ENCODE data around the gene PCDHAC1.

PCDHAC1 gene

DNA sequence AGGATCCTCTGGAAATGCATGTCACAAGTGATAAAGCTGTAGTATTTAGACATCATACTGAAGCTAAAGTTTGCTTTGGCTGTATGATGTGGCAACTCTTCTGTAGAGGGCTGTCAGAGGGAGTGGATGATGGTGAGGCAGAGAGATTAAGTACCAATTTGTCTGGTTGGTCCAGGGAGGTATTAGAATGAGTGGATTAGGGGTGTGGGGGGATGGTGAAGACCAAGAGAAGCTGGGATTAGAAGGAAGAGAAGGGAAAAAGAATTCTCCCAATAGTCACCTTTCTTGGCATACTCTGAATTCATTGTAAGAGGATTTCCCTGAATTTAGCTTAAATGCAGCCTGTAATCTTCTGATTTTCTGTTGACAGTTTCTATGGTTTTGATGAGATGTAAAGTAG is 43.8 kb downstream of the PCDHAC1 start:
- Histone ChIP-seq H3K4me1 (ENCODE audit: low read length) (no peaks in the 10 kb centered on the region), H3K9ac (ENCODE audit: low read length) (no peak overlapping the region), H3K27me3 (ENCODE audit: low read depth, low read length) (no peaks in the 10 kb centered on the region), H4K20me1 (ENCODE audit: insufficient read depth, low read length) (no peaks in the 10 kb centered on the region), H3K79me2 (ENCODE audit: low read length) (no peaks in the 10 kb centered on the region), H3K27ac (ENCODE audit: low read length) (no peak overlapping the region), H3K4me2 (ENCODE audit: low read length) (no peak overlapping the region), H3K36me3 (replicated peaks; ENCODE audit: low read depth, low read length) (no peaks in the 10 kb centered on the region), H2AFZ (ENCODE audit: low read depth, low read length) (no peak overlapping the region), H3K9me3 (ENCODE audit: insufficient read depth, low read length) (no peaks in the 10 kb centered on the region), H3K4me3 (ENCODE audit: low read length) (no peak overlapping the region)
- TF ChIP-seq, protein P1, sequence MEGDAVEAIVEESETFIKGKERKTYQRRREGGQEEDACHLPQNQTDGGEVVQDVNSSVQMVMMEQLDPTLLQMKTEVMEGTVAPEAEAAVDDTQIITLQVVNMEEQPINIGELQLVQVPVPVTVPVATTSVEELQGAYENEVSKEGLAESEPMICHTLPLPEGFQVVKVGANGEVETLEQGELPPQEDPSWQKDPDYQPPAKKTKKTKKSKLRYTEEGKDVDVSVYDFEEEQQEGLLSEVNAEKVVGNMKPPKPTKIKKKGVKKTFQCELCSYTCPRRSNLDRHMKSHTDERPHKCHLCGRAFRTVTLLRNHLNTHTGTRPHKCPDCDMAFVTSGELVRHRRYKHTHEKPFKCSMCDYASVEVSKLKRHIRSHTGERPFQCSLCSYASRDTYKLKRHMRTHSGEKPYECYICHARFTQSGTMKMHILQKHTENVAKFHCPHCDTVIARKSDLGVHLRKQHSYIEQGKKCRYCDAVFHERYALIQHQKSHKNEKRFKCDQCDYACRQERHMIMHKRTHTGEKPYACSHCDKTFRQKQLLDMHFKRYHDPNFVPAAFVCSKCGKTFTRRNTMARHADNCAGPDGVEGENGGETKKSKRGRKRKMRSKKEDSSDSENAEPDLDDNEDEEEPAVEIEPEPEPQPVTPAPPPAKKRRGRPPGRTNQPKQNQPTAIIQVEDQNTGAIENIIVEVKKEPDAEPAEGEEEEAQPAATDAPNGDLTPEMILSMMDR (IDR thresholded peaks at IDR 0.05; ENCODE audit: low read depth, low read length), result no peak
- no peak for TF ChIP-seq EZH2phosphoT487 (IDR thresholded peaks at IDR 0.05; ENCODE audit: low read depth)

DNA sequence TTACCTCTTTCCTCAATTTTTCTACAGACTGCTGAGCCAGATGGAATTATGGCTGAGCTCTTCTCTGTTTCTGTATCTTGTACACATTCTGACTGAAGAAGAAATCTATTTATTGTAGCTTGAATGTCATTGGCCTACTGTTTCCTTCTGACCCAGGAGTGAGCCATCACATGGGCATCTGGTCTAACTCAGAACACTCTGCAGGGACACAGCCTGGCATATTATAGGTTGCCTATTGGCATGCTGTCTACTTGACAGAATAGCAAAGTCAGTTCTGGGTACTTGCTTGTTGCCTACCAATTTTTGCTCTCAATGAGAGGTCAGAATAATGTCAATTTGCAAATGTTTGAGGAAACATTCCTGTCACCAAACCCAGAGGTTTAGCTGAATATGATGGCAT is 47.5 kb downstream of the PCDHAC1 start:
- H3K4me1 ChIP-seq (ENCODE audit: low read length), result no peaks in the 10 kb centered on the region
- H3K36me3 ChIP-seq (replicated peaks; ENCODE audit: low read depth, low read length), result no peaks in the 10 kb centered on the region
- H3K9ac ChIP-seq (ENCODE audit: low read length), result no peak overlapping the region
- H4K20me1 ChIP-seq (ENCODE audit: insufficient read depth, low read length), result no peaks in the 10 kb centered on the region
- no peak overlapping the region for H3K27ac ChIP-seq (ENCODE audit: low read length)
- H3K4me3 ChIP-seq (ENCODE audit: low read length), result no peak overlapping the region
- no peaks in the 10 kb centered on the region for H3K27me3 ChIP-seq (ENCODE audit: low read depth, low read length)
- H3K79me2 ChIP-seq (ENCODE audit: low read length), result no peaks in the 10 kb centered on the region
- no peak overlapping the region for H3K4me2 ChIP-seq (ENCODE audit: low read length)
- no peak for TF ChIP-seq EZH2phosphoT487 (IDR thresholded peaks at IDR 0.05; ENCODE audit: low read depth)
- TF ChIP-seq, protein P1 (IDR thresholded peaks at IDR 0.05; ENCODE audit: low read depth, low read length), result no peak
- H2AFZ ChIP-seq (ENCODE audit: low read depth, low read length), result no peak overlapping the region
- no peaks in the 10 kb centered on the region for H3K9me3 ChIP-seq (ENCODE audit: insufficient read depth, low read length)

DNA sequence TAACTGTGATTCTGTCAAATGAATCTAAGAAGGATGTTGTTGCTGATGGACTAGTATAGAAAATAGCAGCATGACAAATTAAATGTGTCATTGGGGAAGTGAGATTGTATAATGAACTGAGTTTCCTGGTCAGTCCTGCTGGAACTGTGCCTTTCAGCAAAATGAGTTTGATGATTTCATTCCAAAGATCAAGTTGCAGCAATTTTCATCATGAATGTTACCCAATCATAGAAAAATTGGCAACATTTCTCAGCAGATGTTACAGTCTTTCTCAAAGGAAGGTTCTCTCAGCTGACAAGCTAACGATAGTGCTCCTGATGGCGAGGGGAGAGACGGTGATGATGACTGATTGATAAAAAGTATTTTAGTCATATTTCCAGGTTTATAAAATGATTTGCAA is 50.9 kb downstream of the PCDHAC1 start:
- Histone ChIP-seq H3K9me3 (ENCODE audit: insufficient read depth, low read length) (no peaks in the 10 kb centered on the region), H3K36me3 (replicated peaks; ENCODE audit: low read depth, low read length) (no peaks in the 10 kb centered on the region), H3K27me3 (ENCODE audit: low read depth, low read length) (no peaks in the 10 kb centered on the region), H4K20me1 (ENCODE audit: insufficient read depth, low read length) (no peaks in the 10 kb centered on the region), H3K4me2 (ENCODE audit: low read length) (no peak overlapping the region), H3K9ac (ENCODE audit: low read length) (no peak overlapping the region), H2AFZ (ENCODE audit: low read depth, low read length) (no peak overlapping the region), H3K79me2 (ENCODE audit: low read length) (no peaks in the 10 kb centered on the region), H3K4me3 (ENCODE audit: low read length) (no peak overlapping the region), H3K4me1 (ENCODE audit: low read length) (no peaks in the 10 kb centered on the region), H3K27ac (ENCODE audit: low read length) (no peak overlapping the region)
- no peak for TF ChIP-seq EZH2phosphoT487 (IDR thresholded peaks at IDR 0.05; ENCODE audit: low read depth)
- TF ChIP-seq, protein P1 (IDR thresholded peaks at IDR 0.05; ENCODE audit: low read depth, low read length), result no peak

DNA sequence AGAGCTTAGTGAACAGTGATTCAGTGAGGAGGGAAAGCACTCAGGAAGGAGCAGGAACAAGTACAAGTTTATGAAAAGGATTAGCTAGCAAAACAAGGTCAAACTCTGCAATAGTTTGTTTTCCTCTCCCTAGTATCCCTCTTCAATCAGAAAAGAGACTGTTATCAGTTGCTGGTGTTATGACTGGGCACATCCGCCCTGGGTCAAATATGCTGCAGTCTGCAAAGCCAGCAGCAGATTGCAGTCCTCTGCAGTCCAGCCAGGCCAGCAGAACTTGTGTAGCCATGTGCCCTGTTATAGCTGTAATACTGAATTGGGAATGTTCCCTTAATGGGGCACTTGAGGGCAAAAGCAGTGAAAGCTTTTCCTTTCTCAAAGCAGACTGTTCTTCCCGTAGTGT is 52.2 kb downstream of the PCDHAC1 start:
- Histone ChIP-seq H2AFZ (ENCODE audit: low read depth, low read length) (no peak overlapping the region), H3K79me2 (ENCODE audit: low read length) (no peaks in the 10 kb centered on the region), H3K9me3 (ENCODE audit: insufficient read depth, low read length) (no peaks in the 10 kb centered on the region), H3K4me2 (ENCODE audit: low read length) (no peak overlapping the region), H3K4me3 (ENCODE audit: low read length) (no peak overlapping the region), H4K20me1 (ENCODE audit: insufficient read depth, low read length) (no peaks in the 10 kb centered on the region), H3K9ac (ENCODE audit: low read length) (no peak overlapping the region), H3K27me3 (ENCODE audit: low read depth, low read length) (no peaks in the 10 kb centered on the region), H3K36me3 (replicated peaks; ENCODE audit: low read depth, low read length) (no peaks in the 10 kb centered on the region), H3K4me1 (ENCODE audit: low read length) (no peaks in the 10 kb centered on the region), H3K27ac (ENCODE audit: low read length) (no peak overlapping the region)
- TF ChIP-seq EZH2phosphoT487 (IDR thresholded peaks at IDR 0.05; ENCODE audit: low read depth), result no peak
- TF ChIP-seq, protein P1 (IDR thresholded peaks at IDR 0.05; ENCODE audit: low read depth, low read length), result no peak
